ENCODE data around the gene SH3BP2.
A peak's percentile ranks its signal among the peaks of the same experiment; 100 is the strongest.

The SH3BP2 gene

GRCh38 chr4:2791518-2792395 is 1.1 kb upstream of the SH3BP2 start:
- no peak for DNase-seq

DNA sequence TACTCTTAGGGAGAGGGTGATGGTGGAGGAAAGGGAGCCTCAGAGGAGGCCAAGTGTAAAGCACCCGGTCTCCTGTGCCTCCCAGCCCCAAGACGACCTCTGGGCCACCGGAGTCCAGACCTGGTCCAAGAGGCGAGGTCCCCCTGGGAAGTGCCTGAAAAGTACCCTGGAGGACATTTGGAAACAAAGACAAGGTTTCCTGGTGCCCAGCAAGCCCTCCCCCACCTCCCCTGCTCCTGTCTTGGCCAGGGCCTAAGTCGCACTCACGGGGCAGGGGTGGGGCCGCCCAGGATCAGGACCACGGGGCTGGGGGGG is 532 bp upstream of the SH3BP2 start:
- DNase-seq, result no peak

GRCh38 chr4:2793586-2794485 is 951 bp downstream of the SH3BP2 start:
- DNase-seq, result no peak

- DNase-seq, result peak in 1 of 2 experiments; percentile 27
These were observed 1.8 kb downstream of the SH3BP2 start for GRCh38 chr4:2794486-2795299.

DNA sequence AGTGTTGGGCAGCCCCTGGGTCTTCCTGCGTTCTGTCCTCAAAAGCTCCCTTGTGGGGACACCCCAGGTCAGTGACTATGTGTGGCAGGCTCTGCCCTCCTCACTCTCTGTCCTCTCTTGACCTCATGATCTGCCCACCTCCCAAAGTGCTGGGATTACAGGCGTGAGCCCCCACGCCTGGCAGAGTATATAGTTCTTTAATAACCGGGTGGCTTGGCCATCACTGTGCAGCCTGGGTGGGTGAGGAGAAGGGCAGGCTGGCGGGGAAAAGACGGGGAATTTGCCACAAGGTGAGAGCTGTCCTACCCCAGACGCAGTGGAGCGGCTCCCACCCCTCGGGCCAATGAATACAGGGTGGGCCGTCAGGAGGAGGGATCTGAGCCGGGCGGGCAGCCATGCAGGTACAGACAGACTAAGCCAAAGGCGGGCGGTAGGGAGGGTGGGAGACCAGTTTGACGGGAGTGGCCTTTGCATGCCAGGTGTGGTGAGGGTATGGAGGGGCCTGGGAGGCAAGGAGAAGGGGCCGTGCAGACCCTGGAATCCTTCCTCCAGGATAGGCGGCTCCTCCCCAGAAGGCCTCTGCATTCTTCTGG is 2.5 kb downstream of the SH3BP2 start:
- no peak for DNase-seq

DNA sequence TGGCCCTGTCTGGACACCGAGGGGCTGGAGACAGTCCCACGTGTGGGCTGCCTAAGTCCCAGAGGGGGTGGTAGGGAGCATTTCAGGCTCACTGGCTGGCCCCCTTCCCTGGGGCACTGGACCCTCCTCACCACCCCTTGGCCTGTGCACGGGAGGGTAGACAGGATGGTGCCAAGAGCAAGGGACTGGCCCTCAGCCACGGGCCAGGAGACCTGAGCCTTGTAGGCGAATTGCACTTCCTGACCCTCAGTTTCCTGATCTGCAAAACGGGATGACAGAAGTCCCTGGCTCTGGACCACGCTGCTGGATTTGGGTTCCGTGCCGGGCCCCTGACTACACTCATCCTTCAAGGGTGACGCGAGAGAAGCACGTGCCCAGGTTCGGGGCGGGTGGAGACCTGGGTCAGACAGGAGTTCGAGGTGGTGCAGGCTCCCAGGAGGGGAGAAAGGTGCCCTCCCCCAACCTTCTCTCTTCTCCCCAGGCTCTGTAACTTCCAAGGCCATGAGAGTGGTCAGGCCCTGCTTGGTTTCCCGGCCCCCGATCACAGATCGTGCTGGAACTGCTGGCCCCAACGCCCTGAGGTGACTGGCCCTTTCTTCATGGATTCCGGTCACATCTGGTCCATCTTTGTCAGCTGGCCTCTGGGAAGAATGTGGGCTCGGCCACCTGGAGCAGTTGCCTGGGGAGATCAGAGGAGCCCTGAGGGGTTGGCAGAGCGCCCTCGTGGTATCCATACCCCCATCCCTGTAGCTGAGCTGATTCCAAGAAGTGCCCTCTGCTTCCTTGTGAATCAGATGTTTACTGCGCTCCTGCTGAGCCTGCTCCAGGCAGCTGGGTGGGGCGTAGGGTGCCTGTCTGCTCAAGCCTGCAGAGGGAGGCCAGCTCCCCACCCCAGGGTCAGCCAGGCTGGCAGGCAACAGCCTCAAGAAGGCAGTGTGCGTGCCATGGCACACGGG is 3.3 kb downstream of the SH3BP2 start:
- no peak for DNase-seq

DNA sequence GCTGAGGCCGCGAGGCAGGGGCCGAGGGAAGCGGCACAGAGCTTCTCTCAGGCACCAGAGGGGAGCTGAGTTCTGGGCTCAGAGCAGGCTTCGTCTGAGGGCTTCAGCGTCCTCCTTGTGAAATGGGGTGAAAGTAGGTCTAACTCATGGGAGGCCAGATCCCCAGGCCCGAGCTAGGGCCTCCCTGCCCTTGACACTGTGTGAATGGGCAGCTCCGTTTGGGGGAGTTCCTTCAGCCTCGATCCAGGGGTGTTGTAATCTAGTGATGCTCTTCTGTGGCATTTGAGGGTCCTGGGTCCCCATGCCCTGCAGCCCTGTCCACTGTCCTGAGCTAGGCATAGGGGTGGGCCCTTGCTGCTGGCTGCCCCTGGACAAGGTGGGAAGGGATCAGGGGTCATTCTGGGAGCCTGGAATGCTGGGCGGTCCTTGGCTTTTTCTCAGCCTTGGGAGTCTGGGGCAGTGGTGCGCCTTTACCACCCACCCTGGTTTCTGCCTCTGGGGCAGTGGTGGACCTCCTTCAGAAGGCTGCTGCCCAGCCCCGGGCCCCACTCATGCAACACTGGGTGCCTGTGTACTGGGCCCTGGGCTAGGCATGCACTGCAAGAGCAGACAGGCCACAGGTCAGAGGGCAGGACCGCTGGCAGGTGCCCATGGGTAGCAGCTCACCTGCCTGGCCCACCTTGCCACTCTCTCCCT is 4.1 kb downstream of the SH3BP2 start:
- no peak for DNase-seq

- peak in 1 of 2 experiments; percentile 56 for DNase-seq
These were observed 4.8 kb downstream of the SH3BP2 start for GRCh38 chr4:2797545-2798305.

DNA sequence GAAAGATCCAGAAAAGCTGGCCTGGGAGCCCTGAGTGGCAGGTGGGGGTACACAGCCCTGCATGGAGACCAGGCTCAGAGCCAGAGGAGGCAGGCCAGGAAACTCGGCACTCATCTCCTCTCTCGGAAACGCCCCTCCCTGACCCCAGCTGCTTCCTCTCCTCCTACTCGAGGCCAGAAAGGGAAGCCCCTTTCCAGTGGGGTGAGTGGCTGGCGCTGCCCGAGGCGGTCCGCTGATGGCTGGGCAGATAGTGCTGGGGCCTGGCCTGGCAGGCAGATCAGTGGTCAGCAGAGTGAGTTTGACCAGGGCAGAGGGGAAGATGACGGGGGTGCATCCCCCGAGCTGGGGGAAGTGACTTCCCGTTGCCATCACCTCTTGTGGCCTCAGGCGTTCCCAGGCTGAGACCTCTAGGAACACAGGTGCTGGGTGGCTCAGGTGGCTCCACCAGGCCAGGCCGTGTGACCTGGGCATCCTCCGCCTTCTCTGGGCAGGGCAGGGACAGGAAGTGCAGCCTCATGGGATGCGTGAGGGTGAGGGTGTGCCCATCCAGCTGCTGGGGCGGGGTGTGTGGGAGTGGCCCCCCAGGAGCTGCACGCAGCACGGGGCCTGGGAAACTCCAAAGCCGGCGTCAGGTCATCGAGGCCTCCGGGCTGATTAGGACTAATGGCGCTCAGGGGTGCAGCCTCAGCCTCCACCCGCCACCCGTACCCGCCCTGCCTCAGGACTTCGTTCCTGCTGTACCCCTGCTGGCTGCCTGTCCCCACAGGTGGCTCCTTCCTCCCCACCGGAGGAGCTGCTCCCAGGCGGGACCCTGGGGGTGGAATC is 5.7 kb downstream of the SH3BP2 start:
- DNase-seq, result peak; percentile 81 to 84

DNA sequence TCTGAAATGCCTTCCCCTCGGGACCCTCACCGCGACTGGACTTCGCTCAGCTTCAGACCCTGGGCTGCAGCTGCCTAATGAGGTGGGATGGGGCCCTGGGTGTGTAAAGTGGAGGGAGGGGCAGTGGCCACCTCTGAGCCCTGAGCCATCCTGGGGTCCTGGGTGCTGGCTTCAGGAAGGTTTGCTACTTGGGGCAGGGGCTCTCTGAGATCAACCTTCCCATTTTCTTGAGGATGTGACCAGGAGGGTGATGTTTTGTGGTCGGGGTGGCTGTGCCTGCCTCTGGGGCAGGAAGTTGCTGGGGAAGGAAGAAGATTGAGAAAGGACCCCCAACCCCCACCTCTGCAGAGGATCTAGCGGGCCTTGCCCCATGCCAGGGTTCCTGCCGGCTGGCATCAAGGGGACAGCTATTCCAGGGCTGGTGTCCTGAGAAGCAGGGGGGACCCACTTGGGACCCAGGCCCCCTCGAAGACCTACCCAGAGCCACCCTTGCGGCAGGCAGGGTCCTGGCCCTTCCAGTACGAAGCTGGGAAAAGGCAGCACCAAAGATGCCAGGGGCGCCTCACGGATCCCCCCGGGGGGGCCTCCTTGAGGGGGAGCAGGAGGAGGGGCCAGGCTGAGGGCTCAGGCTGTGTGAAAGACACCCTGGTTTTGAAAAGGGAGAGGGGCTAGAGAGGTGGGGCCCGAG is 6.5 kb downstream of the SH3BP2 start:
- peak; percentile 29 to 53 for DNase-seq

- DNase-seq, result no peak
These were observed 7.2 kb downstream of the SH3BP2 start for GRCh38 chr4:2799971-2800690.

DNA sequence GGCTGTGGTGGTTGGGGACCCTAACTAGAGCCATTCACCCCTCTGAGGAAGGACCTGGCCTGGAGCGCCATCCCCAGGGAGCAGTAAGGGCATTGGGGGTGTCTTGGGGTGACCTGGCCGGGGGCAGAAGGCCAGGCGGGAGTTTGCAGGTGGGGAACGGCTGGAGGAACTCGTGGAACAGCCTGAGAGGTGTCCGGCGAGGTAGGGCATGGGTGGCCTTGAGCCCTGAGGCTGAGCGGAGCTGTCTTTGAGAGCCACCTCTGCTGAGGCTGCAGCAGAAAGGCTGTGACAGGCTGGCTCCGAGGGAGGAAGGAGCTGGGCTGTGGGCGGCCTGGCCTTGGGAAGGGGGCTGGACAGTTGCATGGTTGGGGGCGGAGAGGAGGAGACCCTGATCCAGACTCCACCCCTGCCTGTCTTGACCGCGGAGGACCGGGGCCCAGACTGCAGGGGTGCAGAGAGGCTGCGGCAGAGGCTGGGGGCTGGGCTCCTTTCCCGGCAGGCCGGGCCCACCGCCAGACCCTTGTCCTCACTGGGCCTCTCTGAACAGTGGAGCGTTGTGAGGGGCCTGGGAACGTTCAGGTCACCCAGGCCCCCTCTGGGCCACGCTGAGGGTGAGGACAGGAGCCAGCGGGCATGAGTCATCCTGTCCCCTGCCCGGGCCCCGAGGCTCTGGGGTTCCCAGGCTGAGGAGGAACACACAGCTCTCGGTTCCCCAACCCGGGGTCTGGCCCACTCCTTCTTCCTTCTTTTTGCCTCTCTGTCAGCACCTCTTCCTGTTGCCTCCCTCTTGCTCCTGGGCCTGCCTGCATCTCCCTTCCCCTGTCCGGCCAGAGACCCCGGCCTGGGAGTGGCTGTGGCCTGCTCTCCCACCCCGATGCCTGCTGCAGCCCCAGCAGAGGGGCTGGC is 8.1 kb downstream of the SH3BP2 start:
- peak; percentile 85 to 89 for DNase-seq

DNA sequence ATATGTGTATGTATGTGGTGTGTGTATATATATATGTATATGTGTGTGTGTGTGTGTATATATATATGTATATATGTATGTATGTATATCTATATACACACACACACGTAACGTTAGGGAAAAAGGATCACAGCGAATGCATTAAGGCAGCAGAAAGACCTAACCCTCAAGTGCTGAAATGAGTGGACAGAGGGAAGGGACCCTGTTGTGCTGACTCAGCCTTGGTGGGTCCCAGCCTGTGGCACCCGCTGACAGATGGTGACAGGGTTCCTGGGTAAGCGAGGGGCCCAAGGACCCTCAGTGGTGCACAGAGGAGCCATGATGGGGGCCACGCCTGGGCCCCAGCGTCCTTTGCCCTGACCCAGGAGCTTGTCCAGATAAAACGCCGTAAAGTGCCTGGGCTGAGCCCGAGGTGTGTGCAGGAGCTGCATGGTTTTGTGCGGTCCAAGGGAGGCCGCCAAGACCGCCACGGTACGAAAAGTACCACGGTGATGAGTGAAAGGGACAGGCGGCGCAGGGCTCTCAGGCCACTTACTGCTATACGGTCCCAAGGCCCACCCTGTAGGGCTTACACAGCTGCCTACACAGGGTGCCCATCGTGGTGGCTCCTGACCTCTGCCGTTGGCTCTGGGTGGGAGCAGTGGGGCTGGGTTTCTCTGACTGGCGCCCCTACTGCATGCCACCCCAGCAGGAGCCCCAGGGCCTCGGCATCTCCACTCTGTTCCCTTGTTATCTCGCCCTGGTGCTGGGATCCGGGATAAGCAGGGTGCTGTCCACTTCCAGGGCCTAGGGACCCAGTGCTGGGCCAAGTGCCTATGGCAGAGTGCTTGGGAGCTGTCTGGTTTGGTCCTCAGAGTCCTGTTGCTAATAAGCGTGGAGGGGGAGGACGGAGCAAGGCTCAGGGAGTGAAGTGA is 10.0 kb downstream of the SH3BP2 start:
- DNase-seq, result no peak

DNA sequence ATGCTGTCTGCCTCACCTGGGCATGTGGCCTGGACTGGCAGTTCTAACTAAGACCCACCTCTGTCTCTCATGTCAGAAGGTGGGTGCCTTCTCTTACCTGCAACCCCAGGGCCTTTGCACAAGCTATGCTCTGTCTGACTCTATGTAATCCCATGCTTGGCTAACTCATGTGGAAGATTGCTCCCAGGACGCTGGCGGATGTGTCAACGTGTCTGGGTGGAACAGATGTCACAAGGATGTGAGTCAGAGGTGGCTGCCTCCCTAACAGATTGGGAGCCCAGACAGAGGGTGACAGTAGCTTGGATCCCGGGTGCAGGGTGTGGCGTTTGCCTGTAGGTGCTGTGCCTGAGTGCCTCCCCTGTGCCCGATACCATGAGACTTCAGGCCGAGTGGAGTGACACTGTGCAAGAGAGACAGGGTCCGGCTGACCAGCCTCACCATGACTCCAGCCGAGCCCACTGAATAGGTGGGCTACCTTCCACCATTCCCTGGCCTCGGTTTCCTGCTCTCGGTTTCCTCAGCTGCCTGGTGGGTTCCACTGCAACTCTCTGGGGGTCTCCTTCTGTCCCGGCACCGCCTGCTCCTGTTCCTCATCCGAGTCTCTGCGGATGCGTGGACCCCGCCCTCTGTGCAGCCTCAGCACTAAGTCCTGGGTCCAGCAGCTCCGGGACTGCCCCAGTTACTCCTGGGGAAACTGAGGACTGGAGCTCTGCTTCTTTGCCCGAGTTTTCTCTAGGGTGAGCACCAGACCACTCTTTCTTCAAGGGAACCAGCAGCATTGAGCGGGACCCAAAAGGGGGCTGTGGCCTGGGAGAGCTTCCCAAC is 11.0 kb downstream of the SH3BP2 start:
- peak in 1 of 2 experiments; percentile 22 for DNase-seq

Measured in Kasumi-1 (cell line).